HG03571 (cell line): ENCODE data around the gene ANKRD12.
A peak's percentile ranks its signal among the peaks of the same experiment; 100 is the strongest.

ENCODE experiments used
- ATAC-seq: cut with Tn5 transposase; IDR thresholded peaks from one replicate; pipeline ENCODE4 v1.9.1; 2021; ENCODE audit not compliant: unreplicated experiment

ANKRD12 gene

DNA sequence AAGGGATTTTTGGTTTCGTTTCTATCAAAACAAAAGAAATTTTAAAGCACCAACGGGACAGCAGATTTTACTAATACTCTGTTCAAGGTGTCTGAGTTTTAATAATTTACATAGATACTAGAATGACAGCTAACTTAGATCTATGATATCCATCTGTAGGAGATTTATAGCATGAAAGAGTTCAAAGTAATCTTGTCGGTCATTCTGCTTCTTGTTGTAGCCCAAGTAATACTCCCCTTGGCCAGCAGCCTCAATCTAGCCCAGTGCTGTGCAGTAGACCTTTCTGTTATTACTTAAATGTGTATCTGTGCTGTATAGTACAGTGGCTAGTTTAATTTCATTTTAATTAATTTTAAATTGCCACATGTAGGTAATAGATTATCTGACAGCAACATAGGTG, 44.7 kb downstream of the ANKRD12 start:
- no peak for ATAC-seq

DNA sequence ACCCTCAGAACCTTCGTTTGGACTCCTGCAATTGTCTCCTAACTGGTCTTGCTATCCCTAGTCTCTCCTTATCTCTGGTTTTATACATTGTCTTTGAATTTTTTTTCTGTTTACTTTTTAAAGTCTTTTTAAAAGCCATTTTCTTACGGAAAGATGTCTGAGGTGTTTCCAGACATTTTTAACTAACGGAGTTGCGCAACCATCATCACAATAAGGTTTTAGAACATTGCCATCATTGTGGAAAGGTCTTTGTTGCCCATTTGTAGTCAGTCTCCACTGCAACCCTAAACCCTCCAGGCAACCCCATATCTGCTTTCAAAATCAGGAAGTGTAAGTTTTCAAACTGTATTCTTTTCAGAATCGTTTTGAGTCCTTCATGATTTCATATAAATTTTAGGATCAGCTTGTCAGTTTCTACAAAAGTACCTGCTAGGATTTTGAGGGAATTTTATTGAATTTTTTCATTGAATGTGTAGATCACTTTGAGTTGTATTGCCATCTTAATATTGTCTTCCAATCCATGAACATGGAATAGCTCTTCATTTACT, 46.3 kb downstream of the ANKRD12 start:
- no peak for ATAC-seq

DNA sequence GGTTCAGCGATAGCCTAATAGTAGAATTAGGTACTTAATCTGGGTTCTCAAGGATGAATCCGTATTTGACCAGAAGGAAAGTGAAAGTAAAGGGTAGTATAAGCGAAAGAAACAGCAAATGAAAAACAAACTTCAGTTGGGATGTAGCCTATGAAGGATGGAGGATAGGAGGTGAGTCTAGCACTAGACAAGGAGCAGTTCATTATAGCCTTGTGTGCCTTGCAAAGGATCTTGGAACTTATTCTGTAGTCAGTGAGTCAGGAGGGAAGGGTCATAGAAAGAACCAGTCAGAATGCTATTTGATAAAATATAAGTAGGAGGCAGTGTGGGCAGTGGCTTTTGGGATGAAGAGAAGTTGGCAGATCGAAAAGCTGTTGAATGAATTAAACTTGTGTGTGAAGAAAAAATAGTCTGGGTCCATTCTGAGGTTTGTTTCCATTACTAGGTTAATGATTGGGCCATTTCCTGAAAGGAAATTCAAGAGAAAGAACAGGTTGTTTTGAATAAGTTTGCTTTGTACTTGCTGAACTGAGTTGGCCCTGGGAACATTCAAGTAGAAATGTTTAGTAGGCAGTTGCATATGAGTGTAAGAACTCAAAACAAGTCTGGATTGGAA, 48.5 kb downstream of the ANKRD12 start:
- ATAC-seq = no peak

DNA sequence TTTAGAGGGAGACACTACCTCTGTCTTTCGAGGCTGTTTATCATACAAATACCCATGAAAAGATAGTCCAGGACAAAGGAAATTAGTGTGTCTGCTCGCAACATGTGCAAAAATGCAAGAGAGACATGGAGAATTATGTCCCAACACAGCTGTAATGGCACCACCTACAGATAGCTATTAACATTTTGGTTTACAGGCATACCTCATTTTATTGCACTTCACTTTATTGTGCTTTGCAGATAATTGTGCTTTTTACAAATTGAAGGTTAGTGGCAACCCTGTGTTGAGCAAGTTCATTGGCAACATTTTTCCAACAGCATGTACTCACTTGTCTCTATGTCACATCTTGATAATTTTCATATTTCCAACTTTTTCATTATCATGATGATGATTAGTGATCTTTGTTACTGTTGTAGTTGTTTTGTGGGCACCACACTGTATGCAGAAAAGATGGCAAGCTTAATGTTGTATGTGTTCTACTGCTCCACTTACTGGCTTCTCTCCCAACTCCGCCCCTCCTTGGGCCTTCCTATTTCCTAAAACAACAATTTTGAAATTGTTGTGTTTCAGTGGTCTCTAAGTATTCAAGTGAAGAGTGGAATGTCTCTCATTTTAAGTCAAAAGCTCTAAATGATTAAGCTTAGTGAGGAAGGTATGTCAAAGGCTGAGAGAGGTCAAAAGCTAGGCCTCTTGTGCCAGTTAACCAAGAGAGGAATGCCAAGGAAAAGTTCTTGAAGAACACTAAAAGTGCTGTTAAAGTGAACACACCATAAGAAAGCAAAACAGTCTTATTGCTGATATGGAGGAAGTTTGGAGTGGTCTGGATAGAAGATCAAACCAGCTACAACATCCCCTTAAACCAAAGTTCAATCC, 52.0 kb downstream of the ANKRD12 start:
- ATAC-seq = no peak

DNA sequence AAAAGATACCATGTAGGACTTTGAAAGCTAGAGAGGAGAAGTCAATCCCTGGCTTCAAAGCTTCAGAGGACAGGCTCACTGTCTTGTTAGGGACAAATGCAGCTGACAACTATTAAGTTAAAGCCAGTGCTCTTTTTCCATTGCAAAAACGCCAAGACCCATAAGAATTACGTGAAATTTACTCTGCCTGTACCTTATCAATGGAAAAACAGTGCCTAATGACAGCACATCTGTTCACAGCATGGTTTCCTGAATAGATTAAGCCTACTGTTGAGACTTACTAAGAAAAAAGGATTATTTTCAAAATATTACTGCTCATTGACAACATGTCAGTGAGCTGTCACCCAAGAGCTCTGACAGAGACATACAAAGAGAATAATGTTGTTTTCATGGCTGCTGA, 52.9 kb downstream of the ANKRD12 start:
- ATAC-seq = no peak

DNA sequence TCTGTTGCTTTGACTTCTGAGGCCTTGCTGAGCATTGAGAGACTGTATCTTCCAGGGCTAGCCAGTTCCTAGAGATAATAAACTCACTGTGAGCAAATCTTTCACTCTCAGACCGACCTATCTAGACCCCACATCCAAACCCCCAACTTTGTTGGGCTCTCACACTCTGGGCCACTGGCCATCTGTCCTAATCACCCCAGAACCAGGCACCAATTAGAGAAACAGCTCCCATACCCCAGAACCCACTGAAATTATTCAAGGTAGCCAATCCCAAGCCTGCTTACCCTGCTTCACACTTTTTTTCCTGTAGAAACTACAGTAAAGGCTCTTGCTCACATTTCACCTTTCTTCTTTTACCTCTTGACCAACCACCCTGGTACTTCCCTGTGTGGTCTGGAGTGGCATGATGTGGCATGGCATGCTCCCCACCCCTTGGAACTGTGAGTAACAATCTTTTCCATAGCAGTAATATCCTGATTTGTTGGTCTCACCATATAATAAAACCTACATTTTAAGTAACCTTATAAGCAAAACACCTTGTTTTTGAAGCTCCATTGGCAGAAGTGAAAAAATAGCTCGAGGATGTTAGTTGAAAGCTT, 55.2 kb downstream of the ANKRD12 start:
- ATAC-seq = no peak

DNA sequence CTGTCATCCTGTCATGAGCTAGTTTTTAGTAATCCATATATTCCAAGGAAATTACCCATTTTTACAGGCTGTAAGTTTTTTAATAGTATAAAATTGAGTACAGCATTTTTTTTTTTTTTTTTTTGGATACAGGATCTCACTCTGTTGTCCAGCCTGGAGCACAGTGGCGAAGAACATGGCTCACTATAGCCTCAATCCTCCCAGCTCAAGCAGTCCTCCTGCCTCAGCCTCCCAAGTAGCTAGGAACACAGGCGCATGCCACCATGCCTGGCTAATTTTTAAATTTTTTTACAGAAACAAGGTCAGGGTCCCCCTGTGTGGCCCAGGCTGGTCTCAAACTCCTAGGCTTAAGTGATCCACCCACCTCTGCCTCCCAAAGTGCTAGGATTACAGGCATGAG, 56.5 kb downstream of the ANKRD12 start:
- ATAC-seq = no peak

DNA sequence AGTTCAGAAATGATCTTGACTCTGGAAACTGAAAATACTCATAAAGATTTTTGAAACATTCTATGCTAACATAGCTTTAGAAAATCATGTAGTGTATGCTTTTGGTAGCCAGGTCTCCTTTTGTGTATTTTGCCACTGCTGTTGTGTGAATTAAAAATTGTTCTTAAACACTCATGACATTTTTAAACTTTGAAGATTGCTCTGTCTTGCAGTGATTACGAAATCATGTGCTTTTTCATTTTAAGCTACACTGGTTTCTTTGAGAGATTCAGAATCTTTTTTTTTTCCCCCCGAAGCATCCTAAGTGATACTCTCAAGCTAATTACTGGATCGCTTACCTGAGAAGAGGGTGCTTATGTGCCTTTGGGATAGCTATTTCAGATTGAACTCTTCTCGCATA, 60.0 kb downstream of the ANKRD12 start:
- no peak for ATAC-seq

DNA sequence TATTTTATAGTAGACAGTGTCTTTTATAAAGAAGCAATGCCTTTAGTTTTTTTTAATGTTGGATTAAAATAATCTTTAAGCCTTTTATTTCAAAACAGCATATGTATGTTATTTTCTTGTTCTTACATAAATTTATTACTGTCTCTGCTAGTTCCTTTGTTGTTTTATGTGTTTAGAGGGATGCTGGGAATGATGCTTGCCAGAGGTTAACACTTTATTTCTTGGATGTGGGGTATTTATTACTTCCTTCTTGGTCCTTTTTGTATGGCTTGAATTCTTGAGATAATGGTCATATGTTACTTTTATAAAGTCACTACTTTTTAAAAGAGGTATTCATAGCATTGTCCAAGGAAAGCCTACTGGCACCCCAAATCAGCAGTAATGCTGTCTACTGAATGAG, 63.1 kb downstream of the ANKRD12 start:
- no peak for ATAC-seq

DNA sequence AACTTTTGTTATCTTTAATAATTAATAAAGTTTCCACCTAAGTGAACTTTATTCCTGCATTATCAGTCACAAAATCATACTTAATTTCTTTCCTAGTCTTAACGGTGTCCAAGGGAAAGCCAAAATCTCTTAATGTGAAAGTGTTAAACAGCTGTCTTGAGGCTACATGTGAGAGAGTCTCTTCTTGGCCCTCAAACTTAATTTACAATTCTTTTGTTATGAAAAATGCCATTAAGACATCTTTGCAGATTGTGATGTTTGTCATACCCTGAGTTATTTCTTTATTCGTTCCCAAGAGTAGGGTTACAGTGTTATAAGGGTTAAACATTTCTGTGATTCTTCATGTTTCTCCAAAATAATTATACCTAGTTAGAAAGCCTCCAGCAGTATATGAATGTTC, 64.6 kb downstream of the ANKRD12 start:
- ATAC-seq = no peak

DNA sequence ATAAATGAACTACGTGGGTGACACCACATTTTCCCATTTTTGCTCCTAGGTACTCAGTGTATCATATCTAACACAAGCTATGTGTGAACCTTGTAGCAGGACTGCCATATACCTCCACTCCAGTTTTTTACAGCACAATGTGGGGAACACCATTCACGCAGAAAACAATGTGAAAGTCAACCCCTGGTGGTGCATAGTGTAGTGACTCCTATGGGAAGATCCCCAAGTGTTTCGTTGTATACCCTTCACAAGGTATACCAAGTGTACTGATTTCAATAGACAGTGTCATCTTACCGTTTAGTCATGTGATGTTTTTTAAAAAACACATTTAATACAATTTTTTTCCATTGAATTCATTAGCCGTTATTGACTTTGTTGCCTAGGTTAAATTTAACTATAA, 68.1 kb downstream of the ANKRD12 start:
- ATAC-seq = no peak

DNA sequence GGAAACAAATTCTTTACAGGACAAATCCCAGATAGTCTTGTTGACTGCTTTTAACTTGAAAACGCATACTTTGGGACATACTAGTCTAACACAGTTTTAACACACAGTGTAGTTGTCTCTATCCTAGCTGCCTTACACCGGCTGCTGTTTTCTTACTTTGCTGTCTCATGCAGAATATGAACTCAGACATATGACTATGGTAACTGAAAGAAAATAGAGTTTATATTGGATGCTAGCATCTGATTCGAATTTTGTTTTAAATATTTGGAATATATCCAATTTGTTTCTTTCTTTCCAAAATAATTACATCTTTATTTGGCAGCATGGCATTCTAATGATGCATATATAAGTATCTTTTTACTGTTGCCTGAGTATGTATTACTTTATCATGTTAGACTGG, 69.8 kb downstream of the ANKRD12 start:
- no peak for ATAC-seq

DNA sequence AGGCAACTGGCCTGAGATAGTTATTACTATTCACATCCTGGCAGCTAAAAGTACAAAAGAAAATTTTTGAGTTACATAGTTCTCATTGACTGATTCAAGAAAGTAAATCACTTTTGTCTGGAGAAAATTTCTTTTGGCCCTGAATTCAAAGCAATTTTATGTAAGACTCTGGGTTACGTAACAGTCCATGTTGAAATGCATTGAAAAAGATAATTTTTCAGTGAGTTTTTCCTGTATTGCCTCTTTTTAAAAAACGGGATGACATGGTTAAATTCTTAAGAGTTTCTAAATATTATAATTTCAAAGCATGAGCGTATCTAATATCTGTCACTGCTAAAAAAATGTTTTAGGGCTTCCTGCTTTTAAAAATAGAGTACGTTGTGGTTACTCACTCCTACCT, 72.7 kb downstream of the ANKRD12 start:
- ATAC-seq = no peak

DNA sequence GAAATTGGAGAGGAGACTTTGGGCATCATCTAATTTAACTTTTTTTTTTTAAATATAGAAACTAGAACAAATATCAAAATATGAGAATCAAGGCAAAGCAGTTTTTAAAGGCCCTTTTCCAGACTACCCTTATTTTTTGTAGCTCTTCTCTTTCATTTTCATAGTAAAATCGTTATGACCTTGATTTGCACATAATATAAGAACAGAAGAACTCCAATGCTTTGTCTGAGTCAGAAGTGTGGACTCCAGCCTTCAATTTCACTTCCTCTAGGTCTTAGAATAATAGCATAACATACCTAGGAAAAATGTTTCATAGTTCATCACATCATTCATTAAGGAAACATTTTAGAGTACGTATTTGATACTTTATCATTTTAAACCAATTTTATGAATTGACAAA, 74.4 kb downstream of the ANKRD12 start:
- ATAC-seq = no peak

DNA sequence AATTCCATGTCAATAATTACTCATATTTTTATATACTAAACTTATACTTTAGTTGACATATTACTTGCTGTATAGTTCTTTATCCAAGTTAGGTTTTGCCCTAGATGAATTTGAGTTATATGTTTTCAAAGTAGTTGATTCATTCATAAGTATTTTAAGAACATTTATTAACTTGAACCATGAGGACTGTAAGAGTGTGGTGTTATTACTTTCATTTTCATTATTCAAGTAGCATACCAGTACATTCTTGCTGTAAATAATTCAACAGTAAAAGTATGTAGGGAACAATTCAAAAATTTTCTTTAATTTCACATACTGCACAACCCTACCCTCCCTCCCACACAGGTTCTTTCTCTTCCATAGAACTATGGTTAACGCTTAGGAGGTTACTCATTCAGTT, 75.4 kb downstream of the ANKRD12 start:
- peak; percentile 82 for ATAC-seq

DNA sequence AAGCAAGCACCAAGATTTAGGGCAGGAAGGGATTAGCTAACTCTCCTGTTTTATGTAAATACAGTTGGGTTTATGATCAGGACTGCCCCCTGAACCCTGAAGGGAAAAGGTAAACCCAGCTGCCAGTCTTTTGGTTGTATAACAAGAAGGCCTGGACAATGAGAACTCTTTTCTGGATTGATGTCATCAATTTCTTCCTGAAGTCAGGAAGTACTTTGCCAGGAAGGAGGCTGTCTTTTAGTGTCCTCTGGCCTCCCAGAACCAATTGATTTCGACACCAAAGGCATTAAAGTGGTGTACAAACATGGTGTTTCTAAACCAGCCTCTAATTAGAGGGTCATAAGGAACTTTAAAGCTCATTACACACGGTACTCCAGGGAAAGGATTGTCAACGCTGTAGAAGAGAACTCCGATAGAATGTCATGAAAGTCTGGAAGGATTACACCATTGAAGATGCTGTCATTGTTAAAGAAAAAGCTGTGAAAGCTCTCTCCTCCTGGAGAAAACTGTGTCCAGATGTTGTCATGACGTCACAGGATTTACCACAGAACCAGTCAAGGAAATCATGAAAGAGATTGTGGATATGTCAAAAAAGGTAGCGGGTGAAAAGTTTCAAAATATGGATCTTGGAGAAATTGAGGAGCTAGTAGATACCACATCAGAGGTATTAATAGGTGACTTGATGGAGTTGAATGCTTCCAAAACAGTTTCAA, 78.8 kb downstream of the ANKRD12 start:
- ATAC-seq = no peak

DNA sequence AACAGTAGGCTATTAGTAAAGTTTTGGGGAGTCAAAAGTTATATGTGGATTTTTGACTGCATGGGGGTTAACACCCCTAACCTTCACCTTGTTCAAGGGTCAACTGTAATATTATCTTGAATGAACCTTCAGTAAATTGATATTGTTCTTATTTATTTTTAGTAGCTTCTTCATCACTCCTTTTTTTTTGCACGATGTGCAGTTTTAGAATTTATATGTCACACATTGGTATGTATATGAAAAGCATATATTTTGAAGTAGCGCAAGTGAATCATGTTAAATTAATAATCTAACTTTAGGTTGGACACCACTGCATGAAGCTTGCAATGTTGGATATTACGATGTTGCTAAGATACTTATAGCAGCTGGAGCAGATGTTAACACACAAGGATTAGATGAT, 79.9 kb downstream of the ANKRD12 start:
- ATAC-seq = no peak

DNA sequence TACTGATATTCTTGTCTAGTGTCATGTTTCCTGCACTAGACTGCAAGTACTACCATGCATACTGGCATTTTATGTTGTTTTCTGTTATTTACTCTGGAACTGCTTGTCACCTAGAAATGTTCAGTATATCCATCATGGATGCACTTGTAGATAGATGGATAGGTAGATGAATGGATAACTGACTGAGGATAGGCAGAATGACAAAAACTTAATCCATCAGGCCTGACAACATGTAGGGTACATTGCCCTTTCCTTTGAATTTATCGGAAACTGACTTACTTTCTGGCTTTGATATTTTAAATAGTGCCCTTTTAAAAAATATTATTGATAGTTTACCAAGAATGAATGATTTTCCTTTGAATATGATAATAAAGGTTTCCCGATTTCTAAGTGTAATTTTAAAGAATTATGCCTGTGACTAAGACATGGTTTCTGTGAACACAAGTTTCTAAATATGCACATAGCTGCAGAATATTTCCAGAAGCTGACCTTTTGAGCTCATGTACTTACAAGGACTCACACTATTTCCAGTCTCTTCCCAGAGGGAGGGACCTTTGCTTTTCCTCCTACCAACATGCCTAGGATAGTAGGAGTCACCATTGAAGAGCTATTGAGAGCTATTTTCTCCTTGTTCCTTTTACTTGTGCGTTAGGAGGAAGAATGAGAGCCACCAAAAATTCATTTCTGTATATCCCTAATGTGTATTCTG, 81.3 kb downstream of the ANKRD12 start:
- no peak for ATAC-seq

DNA sequence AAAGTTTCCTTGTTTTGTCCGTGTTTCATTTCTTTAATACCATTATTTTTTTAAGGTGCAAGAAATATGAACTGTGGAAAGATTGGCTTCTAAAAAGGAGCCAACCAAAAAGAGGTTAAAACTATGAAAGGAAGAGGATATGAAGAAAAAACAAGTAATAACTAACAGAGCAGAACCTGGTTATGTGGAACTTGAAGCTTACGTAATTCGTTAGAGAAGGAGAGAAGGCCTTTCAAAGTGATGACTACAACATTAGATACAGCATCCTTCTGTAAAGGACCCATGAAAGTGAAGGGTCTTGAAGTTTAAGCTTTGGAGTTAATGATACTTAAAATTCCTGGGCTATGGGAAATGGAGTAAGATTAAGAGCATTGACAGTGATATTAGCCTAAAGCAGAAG, 84.5 kb downstream of the ANKRD12 start:
- no peak for ATAC-seq

DNA sequence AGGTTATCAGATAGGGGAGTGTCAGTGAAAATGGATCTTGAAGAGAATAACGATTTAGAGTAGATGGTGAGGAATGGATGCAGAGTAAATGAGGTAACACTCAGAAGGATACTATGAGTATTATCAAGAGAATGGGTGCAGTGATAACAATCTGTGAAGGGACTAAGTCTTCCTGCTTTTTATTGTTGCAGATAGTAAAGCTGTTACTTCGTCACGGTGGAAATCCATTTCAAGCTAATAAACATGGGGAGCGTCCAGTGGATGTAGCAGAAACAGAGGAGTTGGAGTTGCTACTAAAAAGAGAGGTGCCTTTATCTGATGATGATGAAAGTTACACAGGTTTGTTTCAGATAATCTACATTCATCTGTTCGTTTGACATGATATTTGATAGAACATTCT, 85.1 kb downstream of the ANKRD12 start:
- no peak for ATAC-seq

DNA sequence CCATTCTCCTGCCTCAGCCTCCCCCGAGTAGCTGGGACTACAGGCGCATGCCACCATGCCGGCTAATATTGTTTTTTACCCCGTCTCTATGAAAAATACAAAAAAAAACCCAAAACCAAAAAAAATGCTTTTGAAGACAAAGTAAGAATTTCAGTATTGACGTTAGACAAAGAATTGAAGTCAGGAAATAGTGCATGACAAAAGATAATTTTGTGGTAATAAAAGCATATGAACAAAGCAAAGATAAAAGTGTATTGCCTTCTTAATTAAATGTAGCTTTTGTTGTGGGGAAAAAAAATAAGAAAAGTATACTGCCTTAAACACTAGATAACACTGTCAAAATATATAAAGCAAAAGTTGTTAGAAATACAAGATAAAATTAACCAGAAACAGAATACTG, 86.8 kb downstream of the ANKRD12 start:
- no peak for ATAC-seq
